ENCODE results near the gene LRP10. TPM values are rescaled to one million over a fixed set of nuclear protein-coding genes. Genes with fewer than 3 reads are reported as not detected.

The LRP10 gene
- total RNA-seq, 4 donors from 2014 or later = 82.3 to 151 (median 97.0) TPM

GRCh38 chr14:22878271-22879246, 7.0 kb downstream of the LRP10 start:
- Histone ChIP-seq H3K36me3 (peaks cover 0 to 66% (median 39%) of the 10 kb centered on the region in 3 donors), H3K4me1 (peaks cover 0 to 49% (median 12%) of the 10 kb centered on the region in 4 donors), H3K27ac (no peak overlapping the region), H3K4me3 (no peak overlapping the region), H3K9me3 (no peaks in the 10 kb centered on the region), H3K27me3 (no peaks in the 10 kb centered on the region)
- TF ChIP-seq CTCF (IDR thresholded peaks at IDR 0.05) = no peak
- no peak for TF ChIP-seq EP300 (IDR thresholded peaks at IDR 0.05)
- TF ChIP-seq POLR2A (IDR thresholded peaks at IDR 0.05) = no peak
- WGBS, 2 donors = 71 to 72% methylated on average over 8 of the region's 8 CpGs
- no peak for DNase-seq (ENCODE audit: low spot score in 2 of 2)

DNA sequence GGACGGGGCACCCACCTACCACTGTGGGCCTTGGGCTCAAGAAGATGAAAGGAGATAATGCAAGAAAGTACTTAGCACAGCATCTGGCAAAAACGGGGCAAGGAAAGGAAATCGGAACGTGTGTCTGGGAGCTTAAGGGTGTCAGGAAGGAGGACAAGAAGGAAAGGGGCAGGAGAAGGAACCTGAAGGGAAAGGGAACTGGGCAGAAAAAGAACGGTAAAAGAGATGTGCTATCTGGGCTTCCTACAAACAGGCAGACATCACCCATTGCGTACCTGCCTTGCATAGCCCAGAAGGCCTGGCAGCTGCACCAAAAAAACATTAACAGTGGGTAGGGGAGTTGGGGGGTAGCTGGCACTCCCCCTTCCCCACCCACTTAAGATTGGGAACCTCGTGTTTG, 10.5 kb downstream of the LRP10 start:
- H3K4me3 ChIP-seq = no peak overlapping the region
- WGBS, 2 donors = 32 to 40% methylated on average over 7 of the region's 7 CpGs
- H3K9me3 ChIP-seq = no peaks in the 10 kb centered on the region
- H3K27ac ChIP-seq = no peak overlapping the region
- no peak for DNase-seq (ENCODE audit: low spot score in 2 of 2)
- TF ChIP-seq CTCF (IDR thresholded peaks at IDR 0.05) (no peak), POLR2A (IDR thresholded peaks at IDR 0.05) (no peak), EP300 (IDR thresholded peaks at IDR 0.05) (no peak)
- peaks cover 0 to 31% (median 15%) of the 10 kb centered on the region in 3 donors for H3K36me3 ChIP-seq
- H3K27me3 ChIP-seq = no peaks in the 10 kb centered on the region
- H3K4me1 ChIP-seq = peaks cover 0 to 32% (median 13%) of the 10 kb centered on the region in 4 donors

- Histone ChIP-seq H3K36me3 (peaks cover 0 to 25% (median 10%) of the 10 kb centered on the region in 3 donors), H3K9me3 (no peaks in the 10 kb centered on the region), H3K4me1 (peaks cover 0 to 38% (median 15%) of the 10 kb centered on the region in 4 donors), H3K27ac (no peak overlapping the region), H3K27me3 (no peaks in the 10 kb centered on the region), H3K4me3 (no peak overlapping the region)
- TF ChIP-seq CTCF (IDR thresholded peaks at IDR 0.05) (no peak), POLR2A (IDR thresholded peaks at IDR 0.05) (no peak), EP300 (IDR thresholded peaks at IDR 0.05) (no peak)
- 18 to 24% methylated on average over 6 of the region's 6 CpGs for WGBS, 2 donors
- DNase-seq (ENCODE audit: low spot score in 2 of 2) = no peak
Measured at GRCh38 chr14:22882529-22883172, 11.1 kb downstream of the LRP10 start.

DNA sequence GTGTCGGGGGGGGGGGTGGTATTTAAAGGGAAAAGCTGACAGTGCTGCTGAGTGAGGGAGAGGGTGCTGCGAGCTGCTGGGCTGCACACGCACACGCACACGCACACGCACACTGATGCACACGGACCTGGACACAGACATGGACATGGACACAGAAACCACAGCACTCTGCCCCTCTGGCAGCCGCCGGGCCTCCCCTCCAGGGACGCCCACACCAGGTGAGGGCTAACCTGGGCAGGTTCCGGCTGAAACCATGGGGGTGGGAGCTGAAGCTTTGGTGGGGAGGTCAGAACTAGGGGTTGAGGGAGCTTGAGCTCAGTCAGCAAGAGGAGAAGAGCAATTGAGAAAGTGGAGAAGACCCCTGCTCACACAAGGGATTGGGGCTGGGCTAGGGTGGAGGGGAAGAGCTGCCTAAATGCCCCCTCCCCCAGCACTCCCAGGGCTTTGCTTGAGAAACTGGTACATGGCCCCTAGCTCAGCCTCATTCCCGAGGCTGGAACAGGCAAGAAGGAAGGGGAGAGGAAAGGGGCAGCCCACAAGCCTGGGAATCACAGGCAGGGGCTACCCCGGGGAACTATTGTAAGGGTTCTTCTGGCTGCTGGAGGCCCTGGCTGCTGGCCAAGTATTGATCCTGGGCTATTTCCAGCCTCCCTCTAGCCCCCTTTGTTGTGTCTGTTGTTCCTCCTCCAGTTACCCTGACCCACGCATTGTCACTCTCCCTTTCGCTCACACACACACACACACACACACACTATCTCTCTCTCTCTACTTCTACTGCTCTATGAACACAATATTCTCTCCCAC, 11.8 kb downstream of the LRP10 start, which contains the start of gene REM2:
Gene REM2, plus strand, starts transcription at position 50 of the 804 bp plus-strand sequence. Its CDS starts 66 bp downstream, at position 116.
- peaks cover 0 to 18% (median 3%) of the 10 kb centered on the region in 3 donors for H3K36me3 ChIP-seq
- no peak within 1 kb of the TSS for H3K4me3 ChIP-seq

More for the DNA sequence above, 11.8 kb downstream of the LRP10 start, which contains the start of gene REM2:
- no peak for TF ChIP-seq POLR2A (IDR thresholded peaks at IDR 0.05)
- TF ChIP-seq CTCF (IDR thresholded peaks at IDR 0.05) = no peak
- no peak for TF ChIP-seq EP300 (IDR thresholded peaks at IDR 0.05)
- 21 to 35% methylated on average over 14 to 15 of the region's 15 CpGs for WGBS, 2 donors
- DNase-seq (ENCODE audit: low spot score in 2 of 2) = no peak
- Histone ChIP-seq H3K27me3 (no peaks in the 10 kb centered on the region), H3K27ac (no peak within 1 kb of the TSS), H3K9me3 (no peaks in the 10 kb centered on the region), H3K4me1 (peaks cover 0 to 46% (median 18%) of the 10 kb centered on the region in 4 donors)
